ENCODE results near the gene TBC1D8.

The TBC1D8 gene

DNA sequence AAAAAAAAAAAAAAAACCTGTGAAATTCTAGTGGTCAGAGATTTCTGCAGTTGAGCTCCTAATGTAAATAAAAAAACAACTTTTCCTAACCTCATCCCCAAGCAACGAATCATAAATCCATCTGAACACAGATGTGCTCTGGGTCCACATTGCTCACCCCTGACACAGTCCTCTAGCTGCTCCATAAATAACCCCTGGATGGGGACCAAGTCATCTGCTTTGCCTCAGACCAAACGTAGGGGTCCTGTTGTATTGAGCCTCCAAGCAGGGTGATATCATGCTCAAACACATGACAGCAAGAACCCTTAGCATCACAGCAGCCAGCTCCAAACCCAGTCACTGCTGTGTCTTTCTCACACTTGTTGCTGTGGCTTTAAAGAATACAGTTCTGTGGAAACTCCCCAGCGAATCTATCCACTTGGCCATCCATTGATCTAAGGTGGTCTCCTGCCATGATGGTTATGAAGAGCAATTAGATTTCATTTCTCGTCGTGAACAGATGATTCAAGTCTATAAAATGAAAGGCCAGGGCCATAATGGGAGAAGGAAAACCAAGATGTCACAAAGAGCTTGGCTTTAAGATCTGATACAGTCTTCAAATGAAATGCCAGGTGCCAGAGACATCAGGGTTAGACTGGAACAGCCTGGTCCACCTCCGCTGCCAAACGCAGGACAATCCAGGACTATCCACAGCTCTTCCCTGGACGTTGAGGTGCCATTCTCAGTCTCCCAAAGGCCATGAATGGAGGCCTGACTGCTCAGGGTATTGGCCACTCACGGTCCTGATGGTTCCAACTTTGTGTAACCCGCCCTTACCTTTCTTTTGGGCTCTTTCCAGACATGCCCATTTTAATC is 39.0 kb downstream of the TBC1D8 start:
- no peak for DNase-seq (ENCODE audit: low read depth in 2 of 2)

DNA sequence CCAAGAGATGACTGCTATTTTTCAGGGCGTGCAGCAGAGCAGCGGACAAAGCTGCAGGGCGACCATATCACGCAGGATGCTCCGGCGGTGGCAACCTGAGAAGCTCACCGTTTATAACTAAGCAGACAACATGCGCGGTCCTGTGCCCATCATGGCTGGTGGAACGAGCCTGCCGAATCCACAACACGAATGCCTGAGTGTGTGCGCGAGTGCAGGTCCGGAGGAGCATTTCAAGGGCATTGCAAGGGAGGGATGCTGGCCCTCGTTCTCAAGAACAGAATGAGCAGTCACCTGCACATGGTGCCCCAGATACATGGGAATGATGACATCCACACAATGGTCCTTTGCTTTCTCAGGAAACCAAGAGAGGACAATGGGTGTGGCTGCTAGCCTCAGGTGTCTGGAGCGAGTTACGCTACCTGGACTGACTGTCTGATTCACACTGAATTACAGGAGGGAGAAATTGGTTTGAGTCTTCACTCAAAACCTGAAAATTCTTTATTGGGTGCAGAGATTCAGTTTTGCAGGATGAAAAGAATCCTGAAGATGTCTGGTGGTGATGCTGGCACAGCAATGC is 39.8 kb downstream of the TBC1D8 start:
- no peak for DNase-seq (ENCODE audit: low read depth in 2 of 2)

DNA sequence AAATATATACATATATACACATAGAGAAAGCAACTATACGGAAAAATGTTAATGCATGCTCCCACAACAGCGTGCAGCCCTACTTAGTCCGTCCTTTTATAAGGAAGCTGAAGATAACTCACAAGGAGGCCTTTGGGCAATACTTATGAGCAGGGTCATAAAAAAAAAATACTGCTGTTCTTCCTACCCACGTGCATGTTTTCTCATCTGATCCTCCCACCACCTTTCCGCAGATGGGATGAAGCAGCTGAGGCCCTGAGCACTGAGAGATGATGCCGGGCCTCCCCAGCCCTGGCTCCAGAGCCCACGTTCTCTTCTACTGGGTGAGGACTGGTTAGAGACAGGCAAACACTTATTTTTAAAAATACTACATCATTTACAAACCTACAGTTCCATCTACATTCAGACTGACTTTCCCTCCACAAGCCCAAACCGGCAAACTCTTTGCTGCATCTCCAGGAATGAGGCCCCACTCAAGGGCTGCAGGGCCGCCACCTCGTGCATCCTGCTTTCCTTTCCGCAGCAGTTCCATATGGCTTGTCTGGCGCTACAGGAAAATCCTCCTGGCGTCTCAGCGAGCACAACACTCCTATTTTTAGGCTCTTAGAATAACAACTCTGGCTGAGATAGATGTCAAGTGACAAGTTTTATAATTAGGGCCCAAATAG is 41.6 kb downstream of the TBC1D8 start:
- DNase-seq (ENCODE audit: low read depth in 2 of 2): no peak

- no peak for DNase-seq (ENCODE audit: low read depth in 2 of 2)
Measured at GRCh38 chr2:101108357-101108756, 42.8 kb downstream of the TBC1D8 start.

- DNase-seq (ENCODE audit: low read depth in 2 of 2): no peak
Measured at GRCh38 chr2:101107241-101107640, 43.9 kb downstream of the TBC1D8 start.

DNA sequence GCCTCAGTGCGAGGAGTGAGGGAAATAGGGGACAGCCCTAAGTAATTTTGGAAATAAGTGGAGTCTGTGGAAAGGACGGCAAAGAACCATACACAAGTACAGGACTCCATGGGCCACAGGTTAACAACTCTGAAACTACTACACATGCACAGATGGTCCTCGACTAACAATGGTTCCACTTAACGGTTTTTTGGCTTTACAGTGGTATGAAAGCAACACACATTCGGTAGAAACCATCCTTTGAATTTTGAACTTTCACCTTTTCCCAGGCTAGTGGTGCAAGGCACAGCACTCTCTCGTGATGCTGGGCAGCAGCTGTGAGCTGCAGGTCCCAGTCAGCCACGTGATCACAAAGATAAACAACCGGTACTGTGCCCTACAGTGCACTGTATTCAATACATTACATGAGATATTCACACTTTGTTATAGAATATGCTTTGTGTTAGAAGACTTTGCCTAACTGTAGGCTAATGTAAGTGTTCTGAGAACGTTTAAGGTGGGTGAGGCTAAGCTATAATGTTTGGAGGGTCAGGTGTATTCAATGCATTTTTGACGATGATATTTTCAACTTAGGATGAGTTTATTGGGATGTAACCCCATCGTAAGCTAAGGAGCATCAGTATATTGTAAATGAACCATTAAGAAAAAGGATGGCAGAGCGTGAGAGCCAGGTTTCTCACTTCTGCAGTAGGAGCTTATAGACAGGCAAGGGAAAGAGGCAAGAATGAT is 44.6 kb downstream of the TBC1D8 start:
- DNase-seq (ENCODE audit: low read depth in 2 of 2): no peak

- no peak for DNase-seq (ENCODE audit: low read depth in 2 of 2)
Measured at GRCh38 chr2:101105654-101106053, 45.5 kb downstream of the TBC1D8 start.

- DNase-seq (ENCODE audit: low read depth in 2 of 2): no peak
Measured at GRCh38 chr2:101097638-101098037, 53.5 kb downstream of the TBC1D8 start.

- DNase-seq (ENCODE audit: low read depth in 2 of 2): no peak
Measured at GRCh38 chr2:101096619-101097142, 54.5 kb downstream of the TBC1D8 start.

DNA sequence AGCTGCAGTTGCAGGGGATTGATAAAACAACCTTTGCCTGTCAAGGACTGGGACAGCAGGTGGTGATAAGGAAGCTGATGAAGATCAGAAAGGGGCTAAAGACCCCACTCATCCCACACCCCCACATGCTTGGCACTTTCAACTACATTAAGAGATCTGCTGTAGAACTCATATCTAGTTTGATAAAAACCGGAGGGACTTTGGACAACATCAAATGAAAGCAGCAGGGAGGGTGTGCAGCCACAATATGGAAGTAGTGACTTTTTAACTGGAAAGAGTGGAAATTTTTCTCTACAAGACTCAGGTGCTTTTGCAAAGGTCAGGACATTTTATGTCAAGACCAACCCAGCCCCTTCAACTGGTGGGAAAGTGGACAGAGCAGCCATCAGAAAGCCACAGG is 56.8 kb downstream of the TBC1D8 start:
- DNase-seq (ENCODE audit: low read depth in 2 of 2): no peak

DNA sequence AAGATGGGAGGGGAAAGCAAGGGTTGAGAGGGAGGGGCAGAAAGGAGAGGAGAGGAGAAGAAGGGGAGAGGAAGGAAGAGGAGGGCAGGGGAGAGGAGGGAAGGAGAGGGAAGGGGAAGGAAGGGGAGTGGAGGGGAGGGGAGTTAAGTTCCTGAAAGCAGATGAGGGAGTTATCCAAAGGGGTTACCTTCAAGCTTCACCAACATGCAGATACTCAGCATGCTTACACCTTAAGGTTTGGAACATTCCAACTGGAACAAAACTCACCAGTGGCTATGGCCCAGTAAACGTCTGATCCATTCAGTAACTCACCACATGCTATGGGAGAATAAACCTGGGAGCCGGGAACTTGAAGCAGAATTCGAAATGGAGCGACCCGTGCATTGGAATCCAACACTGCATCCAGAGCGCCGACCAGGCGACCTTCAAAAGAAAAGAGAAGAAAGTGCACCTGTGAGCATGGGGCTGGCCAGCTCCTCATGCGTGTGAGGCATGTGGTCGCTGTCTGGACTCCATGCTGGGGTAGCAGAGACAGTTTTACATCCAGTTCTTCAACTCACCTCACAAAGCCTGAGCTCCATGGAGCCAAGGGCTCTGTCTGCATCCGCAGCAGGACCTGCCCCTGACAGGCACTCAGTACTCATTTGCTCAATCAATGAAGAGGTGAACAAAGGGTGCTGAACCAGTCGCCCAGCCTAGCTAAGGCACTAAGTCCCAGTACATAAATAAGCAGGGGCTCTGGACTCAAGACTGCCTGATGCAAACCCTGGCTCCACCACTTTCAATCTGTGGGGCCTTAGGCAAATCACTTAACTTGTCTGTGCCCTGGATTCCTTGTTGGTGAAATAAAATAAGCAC is 61.0 kb downstream of the TBC1D8 start:
- no peak for DNase-seq (ENCODE audit: low read depth in 2 of 2)

GRCh38 chr2:101089419-101089818 is 61.8 kb downstream of the TBC1D8 start:
- no peak for DNase-seq (ENCODE audit: low read depth in 2 of 2)

DNA sequence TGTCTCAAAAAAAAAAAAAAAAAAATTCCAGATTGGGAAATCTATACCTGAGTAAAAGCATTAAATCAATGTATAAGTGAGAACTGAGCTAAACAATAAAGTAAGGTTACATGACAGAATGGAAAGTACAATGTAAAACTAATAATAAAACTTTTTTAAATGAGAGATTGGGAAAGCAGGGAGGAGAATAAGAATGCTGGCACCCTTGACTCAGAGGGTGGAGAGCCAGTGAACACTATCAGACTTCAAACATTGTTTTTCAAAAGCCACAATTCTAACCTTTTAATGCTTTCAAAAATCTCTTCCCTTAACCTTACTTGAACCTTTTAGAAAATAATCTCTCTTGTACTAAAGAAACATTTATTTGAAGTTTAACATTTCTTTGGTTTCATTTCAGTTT is 63.5 kb downstream of the TBC1D8 start:
- no peak for DNase-seq (ENCODE audit: low read depth in 2 of 2)

DNA sequence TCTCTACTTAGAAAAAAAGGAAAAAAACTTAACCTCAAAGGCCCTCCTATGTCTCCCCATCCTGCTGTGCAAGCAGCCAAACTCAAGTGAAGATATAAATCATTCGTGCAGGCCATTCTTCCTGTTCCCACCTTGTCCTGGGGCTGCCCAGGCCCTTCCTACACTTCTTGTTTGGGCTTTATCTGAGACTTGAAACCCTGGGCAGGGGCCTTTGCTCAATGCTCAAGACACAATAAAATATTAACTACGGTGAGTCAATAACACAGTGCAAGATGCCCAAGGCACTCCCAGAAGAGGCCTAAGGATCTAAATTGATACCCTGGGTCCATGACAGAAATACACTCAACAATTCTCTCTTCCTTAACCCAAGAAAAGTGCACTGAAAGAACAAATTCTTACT is 67.6 kb downstream of the TBC1D8 start:
- no peak for DNase-seq (ENCODE audit: low read depth in 2 of 2)

GRCh38 chr2:101082998-101083397 is 68.2 kb downstream of the TBC1D8 start:
- DNase-seq (ENCODE audit: low read depth in 2 of 2): no peak

DNA sequence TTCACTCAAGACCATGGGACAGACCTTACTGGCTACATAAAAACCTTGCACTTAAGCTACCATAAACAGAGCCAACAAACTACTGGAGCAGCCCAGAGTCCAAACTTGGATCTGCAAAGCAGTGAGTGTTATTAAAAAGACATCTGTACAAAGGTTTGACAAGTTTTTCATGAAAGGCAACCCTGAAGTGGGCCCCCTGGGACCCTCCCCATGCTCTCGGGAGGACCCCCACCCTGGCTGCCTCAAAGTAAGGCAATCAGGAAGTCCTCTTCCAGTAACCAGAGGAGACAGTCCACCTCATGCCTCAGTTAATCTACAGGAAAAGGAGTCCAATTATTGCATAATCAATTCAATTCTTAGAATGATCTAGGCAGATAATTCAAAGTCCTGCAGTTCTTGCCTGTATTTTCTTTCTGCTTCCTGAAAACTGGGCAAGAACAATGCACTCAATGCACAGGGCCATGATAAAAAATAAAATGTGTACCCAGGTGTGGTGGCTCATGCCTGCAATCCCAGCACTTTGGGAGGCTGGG is 69.7 kb downstream of the TBC1D8 start:
- DNase-seq (ENCODE audit: low read depth in 2 of 2): no peak

DNA sequence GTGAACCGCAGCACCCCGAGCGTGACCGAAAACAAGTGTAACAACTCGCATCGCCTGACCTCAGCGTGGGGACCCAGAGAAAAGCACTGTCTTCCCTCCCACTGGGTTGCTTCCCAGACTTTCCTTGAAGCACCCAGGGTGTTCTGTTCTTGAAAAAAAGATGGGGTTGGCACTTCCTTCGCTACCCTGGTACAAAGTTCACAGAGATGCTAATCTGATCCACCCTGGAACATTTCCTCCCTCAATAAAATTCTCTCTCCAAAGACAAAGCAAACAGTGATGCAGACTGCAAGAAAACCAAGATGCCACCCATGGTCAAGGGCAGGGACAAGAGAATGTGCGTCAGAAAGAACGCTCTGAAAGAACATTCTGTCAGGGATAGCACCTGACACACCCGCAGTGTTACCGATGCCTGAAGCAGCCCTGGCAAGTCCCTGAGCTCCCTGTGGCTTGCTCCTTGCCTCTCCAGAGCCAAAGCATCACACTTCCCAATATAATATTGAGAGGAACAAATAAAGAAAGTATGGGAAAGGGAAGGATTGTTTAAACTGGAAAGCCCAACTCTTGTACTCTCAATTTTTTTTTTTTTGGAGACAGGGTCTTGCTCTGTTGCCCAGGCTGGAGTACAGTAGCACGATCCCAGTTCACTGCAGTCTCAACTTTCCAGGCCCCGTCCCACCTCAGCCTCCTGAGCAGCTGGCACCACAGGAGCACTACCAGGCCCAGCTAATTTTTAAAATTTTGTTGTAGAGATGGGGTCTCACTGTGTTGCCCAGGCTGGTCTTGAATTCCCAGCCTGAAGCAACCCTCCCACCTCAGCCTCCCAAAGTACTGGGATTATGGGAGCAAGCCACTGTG is 70.7 kb downstream of the TBC1D8 start:
- no peak for DNase-seq (ENCODE audit: low read depth in 2 of 2)

GRCh38 chr2:101076581-101076980 is 74.6 kb downstream of the TBC1D8 start:
- DNase-seq (ENCODE audit: low read depth in 2 of 2): no peak

DNA sequence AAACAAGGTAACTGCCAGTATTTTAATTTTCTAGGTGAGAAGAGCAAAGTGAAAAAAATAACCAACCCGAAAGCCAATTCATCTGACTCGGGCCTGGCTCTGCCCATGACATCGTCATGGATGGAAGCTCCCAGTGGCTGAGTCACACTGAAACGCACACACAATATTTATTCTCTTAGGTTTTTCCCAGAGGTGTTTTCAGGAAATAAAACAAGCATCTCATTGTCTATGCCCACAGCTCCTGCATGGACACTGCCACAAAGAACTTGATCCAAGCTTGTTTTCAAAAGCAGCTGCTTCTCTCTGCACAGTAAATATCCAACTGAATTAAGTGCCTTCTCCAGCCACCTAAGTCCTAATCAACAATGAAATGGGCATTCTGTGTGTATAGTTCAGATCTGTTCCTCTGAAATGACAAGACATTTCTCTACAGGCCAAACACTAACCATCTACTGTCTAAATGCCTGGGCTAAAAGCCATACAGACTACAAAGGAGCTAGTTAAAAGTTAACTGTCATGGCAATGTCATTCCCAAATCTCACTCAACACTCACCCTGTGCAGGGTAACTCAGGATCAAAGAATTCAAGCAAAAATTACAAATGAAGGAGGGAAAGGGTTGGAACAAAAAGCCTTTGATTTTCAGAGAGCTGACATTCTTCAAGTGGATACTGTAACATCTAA is 86.2 kb downstream of the TBC1D8 start:
- no peak for DNase-seq (ENCODE audit: low read depth in 2 of 2)

Measured in stimulated activated CD4-positive, alpha-beta T cell treated with anti-CD3 and anti-CD28 coated beads, Interleukin-1b, Interleukin-23, amount 100 ng/mL, for 4 hours (primary cell).